GM21737 (cell line): Measurements from ENCODE around the gene ENPP4.
A peak's percentile ranks its signal among the peaks of the same experiment; 100 is the strongest.
"Not testable (repeated sequence)": the region's sequence is repeated elsewhere in the genome, so short reads cannot be mapped to it uniquely, and the experiment has no call there.

Experiments
- ATAC-seq: cut with Tn5 transposase; IDR thresholded peaks from one replicate; pipeline ENCODE4 v1.9.1; 2021; ENCODE audit warnings: mild to moderate bottlenecking, moderate library complexity; ENCODE audit not compliant: unreplicated experiment

The ENPP4 gene

DNA sequence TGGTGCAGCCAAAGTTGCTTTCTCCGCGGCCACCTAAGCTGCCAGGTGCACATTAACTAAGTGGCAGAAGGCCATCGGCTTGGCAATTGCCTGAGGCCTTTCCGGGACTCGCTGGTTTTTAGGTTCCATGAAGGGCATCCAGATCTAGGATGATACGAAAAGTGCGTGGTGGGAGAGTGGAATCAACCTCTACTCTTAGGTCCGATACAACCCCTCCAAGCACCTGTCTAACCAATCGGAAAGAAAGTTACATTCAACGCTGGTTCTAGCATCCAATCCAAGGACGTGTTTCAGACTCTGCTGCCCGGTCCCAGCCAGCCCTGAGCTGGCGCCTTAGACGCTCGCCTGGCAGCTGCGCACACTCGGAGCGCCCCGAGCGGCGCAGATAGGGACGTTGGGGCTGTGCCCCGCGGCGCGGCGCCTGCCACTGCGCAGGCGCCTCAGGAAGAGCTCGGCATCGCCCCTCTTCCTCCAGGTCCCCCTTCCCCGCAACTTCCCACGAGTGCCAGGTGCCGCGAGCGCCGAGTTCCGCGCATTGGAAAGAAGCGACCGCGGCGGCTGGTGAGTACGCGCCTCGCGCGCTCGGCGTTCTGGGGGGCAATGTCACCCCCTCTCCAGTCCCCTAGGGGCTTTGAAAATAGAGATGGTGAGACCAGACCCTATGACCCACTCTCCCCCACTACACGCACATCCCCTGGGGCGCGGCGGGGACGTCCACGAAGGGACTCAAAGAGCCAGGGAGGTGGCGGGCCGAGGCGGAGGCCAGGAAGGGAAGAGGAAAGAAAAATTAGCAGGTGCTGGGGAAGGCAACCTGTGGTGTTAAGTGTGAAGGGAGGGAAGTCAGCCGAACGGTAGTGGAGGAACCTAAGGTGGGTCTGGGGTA is at the start of gene ENPP4:
Gene ENPP4 (plus strand): TSS at position 361 of the 883 bp plus-strand sequence. CDS start 9,595 bp downstream, outside the sequence.
- peak; percentile 97 for ATAC-seq

DNA sequence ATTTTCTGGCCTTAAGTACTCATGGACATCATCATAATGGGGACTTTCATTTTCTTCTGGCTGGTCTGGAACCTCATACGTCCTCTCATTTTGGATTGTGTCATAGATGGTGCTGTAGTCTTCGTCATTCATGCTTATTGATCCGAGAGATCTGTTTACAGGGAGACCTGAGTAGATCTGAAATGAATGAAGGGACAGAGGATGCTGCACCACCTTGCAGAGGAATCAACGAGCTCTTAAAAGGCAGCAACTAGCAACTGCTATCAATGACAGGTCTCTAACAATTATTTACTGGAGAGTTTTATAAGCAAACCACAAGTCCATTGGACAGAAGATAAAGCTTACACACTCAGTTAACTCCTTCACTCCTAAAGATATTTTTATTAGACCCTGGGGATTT is 49.7 kb upstream of the ENPP4 start:
- ATAC-seq, result no peak

- not testable (repeated sequence) for ATAC-seq
Measured at GRCh38 chr6:46085688-46086087, 44.1 kb upstream of the ENPP4 start.

- ATAC-seq, result no peak
Measured at GRCh38 chr6:46090115-46091079, 39.4 kb upstream of the ENPP4 start.

DNA sequence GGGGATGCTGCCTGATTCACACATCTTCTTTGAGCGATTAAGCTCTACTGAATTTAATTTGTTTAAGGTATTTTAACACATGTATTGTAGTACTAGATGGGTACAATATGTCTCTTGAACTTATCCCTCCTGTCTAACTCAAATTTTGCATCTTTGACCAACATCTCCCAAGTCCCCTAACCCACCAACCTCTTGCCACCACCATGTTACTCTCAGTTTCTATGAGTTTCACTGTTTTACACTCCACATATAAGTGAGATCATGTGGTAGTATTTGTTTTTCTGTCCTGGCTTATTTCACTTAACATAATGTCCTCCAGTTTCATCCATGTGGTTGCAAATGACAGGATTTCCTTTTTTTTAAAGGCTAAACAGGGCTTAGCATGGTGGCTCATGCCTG is 38.7 kb upstream of the ENPP4 start:
- ATAC-seq, result no peak

DNA sequence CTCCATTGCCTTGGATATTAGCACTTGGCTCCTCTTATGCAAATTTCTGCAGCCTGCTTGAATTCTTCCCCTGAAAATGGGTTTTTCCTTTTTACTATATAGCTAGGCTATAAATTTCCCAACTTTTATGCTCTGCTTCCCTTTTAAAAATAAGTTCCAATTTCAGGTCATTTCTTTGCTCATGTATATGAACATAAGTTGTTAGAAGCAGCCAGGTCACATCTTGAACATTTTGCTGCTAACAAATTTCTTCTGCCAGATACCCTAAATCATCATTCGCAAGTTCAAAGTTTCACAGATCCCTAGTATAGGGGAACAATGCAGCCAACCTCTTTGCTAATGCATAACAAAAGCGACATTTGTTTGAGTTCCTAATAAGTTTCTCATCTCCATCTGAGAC is 34.5 kb upstream of the ENPP4 start:
- no peak for ATAC-seq

- ATAC-seq, result no peak
Measured at GRCh38 chr6:46097366-46097765, 32.4 kb upstream of the ENPP4 start.

DNA sequence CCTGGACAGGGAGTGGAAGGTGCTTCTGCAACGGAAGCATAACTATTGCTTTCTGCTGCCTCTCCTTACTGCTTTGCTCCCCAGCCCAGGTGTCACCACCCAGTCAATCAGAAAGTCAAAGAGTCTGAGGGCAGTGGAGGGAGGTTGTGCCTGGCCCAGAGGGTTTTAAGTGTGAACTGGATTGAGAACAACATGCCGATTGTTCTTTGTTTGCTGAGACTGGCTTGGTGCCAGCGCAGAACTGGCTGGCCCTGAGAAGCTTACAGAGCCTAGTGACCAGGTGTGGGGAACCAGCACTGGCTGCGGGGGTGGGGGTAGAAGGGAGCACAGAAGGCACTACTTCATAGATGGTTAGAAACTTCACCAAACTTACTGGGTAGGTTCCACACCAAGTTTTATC is 31.1 kb upstream of the ENPP4 start:
- no peak for ATAC-seq

GRCh38 chr6:46099952-46100351 is 29.8 kb upstream of the ENPP4 start:
- ATAC-seq, result no peak

DNA sequence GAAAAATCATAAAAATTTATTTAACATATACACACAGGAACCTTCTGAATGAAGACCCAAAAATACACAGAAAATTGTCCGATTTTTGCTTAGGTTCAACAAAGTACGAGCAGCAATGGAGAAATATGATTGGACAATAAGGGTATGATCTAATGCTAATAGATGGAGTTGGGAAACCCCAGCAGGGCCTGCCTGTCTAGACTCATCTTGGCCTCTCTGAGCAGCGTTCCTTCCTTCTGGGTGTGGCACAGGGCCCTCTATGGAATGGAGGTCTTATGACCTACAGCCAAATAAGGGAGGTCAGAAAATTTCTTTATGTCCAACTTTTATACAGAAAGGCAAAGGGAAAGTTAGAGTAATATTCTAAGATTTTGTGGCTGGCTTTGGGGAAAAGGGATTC is 27.7 kb upstream of the ENPP4 start:
- ATAC-seq, result no peak

DNA sequence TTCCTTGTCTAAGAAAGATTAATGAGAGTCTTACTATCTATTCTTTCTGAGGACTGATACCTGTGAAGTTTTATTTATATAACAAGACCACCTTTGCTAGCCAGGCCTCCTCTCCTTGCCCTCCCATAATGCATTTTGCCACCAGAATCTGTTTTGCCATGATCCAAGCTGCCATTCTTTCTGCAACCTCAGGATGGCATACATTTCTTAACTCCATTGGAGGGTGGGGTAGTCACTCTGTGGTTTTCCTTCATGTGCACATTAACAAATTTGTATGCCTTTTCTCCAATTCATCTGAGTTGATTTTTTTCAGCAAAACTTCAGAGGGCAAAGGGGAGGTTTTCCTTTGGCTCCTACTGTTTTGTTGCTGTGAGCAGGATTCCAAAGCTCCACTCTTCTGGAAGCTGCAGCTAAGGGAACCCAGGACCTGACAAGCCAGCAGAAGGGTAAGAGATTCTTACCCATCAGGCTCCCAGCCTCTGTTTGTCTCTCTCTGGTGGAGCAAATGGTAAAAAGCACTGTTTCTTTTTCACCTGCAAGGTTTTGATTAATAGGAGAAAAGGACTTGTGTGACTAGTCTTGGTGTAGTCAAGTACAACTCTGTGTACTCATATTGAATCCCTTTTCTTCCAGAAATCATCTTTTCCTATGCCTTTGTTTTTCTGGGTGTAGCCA is 26.2 kb upstream of the ENPP4 start:
- ATAC-seq, result no peak

DNA sequence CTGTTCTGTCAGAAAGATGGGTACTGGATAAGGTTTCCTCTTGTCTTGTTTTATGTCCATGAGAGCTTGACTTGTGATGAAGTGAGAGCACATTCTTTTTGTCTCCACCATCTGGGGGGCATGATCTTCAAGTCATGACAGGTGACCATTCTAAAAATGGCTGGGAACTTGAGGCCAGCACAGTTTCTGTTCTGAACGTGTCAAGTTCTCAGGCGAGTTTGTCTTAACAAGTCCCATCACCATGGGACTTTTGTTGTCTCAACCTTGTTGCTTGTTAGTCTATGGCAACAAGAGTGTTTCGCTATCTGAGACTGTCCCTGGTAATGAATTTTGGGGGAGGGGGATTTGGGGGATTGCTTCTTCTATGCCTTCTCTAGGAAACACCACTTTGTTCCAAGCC is 25.6 kb upstream of the ENPP4 start:
- ATAC-seq, result no peak

GRCh38 chr6:46105568-46105967 is 24.2 kb upstream of the ENPP4 start:
- no peak for ATAC-seq

DNA sequence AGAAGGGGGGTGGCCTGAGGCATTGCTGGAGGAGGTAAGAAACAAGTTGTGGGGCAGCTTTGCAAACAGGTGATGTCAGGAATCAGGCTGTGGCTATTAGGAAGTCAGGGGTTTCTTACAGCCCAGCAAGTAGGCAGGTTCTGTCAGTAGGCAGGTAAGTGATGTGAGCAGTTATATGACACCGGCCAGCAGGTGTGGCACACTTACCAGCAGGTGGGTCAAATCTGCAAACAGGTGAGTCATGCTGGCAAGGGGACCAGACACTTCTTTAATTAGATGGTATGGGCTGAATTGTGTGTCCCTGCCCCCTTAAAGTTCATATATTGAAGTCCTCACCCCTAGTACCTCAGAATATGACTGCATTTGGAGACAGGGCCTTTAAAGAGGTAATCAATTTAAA is 16.4 kb upstream of the ENPP4 start:
- no peak for ATAC-seq

DNA sequence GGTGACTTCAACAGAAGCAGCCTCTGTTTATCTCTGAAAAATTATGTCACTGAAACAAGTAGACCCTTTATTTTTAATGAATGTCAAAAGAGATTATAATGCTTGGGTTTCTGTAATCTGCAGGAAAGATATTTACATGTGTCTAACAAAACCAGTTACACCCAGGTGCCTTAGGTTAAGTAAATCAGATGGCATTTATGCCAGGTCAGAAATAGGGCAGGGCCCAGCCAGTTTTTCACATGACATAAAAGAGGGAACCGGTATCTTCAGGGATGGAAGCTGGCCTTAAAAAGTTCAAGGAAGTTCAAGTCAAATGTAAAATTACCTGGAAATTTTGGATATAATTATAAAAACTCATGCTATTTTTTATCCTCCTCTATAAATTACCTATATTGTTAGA is 14.2 kb upstream of the ENPP4 start:
- ATAC-seq, result no peak

DNA sequence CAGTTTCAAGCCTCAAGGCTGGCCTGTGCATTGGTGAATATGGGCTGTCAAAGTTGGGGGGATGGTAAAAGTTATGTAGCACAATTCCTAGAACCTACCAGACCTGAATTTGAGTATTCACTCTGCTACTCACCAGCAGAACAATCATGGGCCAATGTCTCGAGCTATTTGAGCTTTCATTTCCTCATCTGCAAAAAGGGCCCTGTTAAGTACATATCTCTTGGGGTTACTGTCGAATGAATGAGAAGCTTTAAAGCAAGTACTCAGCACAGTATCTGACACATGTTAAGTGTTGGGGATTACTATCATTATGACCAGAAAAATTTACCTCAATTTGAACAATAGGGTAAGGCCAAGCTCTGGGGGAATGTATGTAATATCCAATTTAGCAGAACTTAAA is 13.5 kb upstream of the ENPP4 start:
- no peak for ATAC-seq

DNA sequence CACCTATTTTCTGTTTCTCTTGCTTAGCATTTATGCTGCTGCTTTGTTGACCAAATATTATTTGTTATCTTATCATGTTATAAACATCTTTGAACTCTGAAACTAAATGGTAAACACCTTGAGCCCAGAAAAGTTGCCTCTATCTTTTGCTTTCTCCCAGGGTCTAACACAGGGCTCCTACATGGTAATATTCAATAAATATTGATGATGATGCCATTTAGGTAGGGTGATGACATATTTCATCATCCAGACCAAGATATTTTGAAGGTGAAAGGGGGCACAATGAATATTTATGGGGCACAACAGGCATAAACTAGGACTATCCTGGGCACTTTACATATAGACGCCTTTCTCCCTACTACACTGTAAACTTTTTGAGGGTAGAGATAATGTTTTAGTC is 11.6 kb upstream of the ENPP4 start:
- no peak for ATAC-seq

GRCh38 chr6:46118836-46119235 is 11.0 kb upstream of the ENPP4 start:
- ATAC-seq, result no peak

DNA sequence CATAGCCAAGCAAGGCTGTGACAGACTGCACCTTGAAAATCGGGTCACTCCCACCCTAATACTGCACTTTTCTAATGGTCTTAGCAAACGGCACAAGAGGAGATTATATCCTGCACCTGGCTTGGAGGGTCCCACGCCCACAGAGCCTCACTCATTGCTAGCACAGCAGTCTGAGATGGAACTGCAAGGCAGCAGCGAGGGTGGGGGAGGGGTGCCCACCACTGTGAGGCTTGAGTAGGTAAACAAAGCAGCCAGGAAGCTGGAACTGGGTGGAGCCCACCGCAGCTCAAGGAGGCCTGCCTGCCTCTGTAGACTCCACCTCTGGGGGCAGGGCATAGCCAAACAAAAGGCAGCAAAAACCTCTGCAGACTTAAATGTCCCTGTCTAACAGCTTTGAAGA is 10.1 kb upstream of the ENPP4 start:
- ATAC-seq, result not testable (repeated sequence)

DNA sequence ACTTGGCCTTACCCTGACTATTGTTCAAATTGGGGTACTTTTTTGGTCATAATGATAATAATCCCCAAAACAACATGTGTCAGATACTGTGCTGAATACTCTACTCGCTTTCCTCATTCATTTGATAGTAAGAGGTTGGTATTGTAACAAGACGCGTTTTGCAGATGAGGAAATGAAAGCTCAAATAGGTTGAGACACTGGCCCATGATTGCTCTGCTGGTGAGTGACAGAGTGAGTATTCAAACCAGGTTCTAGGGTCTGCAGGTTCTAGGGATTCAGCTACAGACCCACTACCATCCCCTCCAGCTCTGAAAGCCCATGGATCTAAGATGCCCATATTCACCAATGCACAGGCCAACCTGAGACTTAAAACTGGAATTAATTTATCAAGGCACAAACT is 1.3 kb upstream of the ENPP4 start:
- no peak for ATAC-seq

DNA sequence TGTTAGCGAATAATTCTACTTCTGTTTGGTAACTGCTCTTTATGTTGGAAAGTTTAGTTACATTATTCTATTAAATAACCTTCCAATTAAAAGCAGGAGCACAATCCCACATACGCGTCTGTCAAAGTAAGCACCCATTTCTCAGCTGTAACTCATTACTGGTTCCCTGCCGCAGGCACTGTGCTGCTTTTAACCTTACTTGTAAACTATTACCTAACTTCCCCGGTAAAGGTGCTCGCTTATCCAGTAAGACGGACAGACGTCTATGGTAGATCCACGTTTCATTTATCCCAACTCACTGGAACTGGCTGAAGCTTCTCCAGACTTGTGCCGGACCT is 529 bp upstream of the ENPP4 start:
- peak; percentile 6 for ATAC-seq
